Neural cell (in vitro differentiated cells): ENCODE data around the gene FBXO42. TPM values are rescaled to one million over a fixed set of nuclear protein-coding genes. Genes with fewer than 3 reads are reported as not detected.

Experiments used
- H2AFZ ChIP-seq: fragments of 200-600, 300-800 bp; sonication (generic), shearing (Covaris generic); 2 replicates; pipeline ENCODE4 v1.6.0; 2014; ENCODE audit warnings: low read depth, mild to moderate bottlenecking, antibody characterized with exemption, low read length, moderate library complexity
- H3F3A ChIP-seq: fragments of 200-600 bp; shearing (Covaris generic); 2 replicates; pipeline ENCODE4 v1.6.1; 2016; ENCODE audit warnings: mild to moderate bottlenecking, moderate library complexity, mixed read lengths, antibody characterized with exemption, low read length; ENCODE audit not compliant: insufficient read depth, poor library complexity, severe bottlenecking
- H3K27ac ChIP-seq: fragments of 200-600, 300-800 bp; sonication (generic), shearing (Covaris generic); 2 replicates; pipeline ENCODE4 v1.5.1; 2014; ENCODE audit warnings: mild to moderate bottlenecking, low read length, moderate library complexity
- H3K27me3 ChIP-seq: fragments of 300-800, 200-600 bp; sonication (generic), shearing (Covaris generic); 2 replicates; pipeline ENCODE4 v1.6.0; 2014; ENCODE audit warnings: mild to moderate bottlenecking, low read depth, low read length, moderate library complexity; ENCODE audit not compliant: insufficient read depth
- H3K36me3 ChIP-seq: fragments of 300-800, 200-600 bp; sonication (generic), shearing (Covaris generic); 2 replicates; pipeline ENCODE4 v1.5.1; 2014; ENCODE audit warnings: mild to moderate bottlenecking, antibody characterized with exemption, low read length, moderate library complexity; ENCODE audit not compliant: insufficient read depth
- H3K4me2 ChIP-seq: fragments of 300-800, 200-600 bp; sonication (generic), shearing (Covaris generic); 2 replicates; pipeline ENCODE4 v1.6.0; 2014; ENCODE audit warnings: mild to moderate bottlenecking, low read length
- H3K4me3 ChIP-seq: fragments of 300-800, 200-600 bp; sonication (generic), shearing (Covaris generic); 2 replicates; pipeline ENCODE4 v1.5.1; 2014; ENCODE audit warnings: mild to moderate bottlenecking, low read length, moderate library complexity
- H3K79me2 ChIP-seq: fragments of 200-600 bp; shearing (Covaris generic); replicated peaks from 2 replicates; pipeline ENCODE4 v1.6.0; 2014; ENCODE audit warnings: mild to moderate bottlenecking, low read length, moderate library complexity; ENCODE audit not compliant: insufficient read depth
- H3K9ac ChIP-seq: fragments of 300-800, 200-600 bp; sonication (generic), shearing (Covaris generic); 2 replicates; pipeline ENCODE4 v1.6.1; 2016; ENCODE audit warnings: mild to moderate bottlenecking, low read length, mixed read lengths
- H3K9me2 ChIP-seq: fragments of 200-600 bp; shearing (Covaris generic); 2 replicates; pipeline ENCODE4 v1.6.1; 2016; ENCODE audit warnings: mild to moderate bottlenecking, low read length, mixed read lengths; ENCODE audit not compliant: insufficient read depth
- H3K9me3 ChIP-seq: fragments of 200-600, 300-800 bp; sonication (generic), shearing (Covaris generic); 2 replicates; pipeline ENCODE4 v1.6.1; 2016; ENCODE audit warnings: mild to moderate bottlenecking, mixed run types, low read length, moderate library complexity, mixed read lengths
- H4K20me1 ChIP-seq: fragments of 200-600 bp; shearing (Covaris generic); 2 replicates; pipeline ENCODE4 v1.6.1; 2016; ENCODE audit warnings: mild to moderate bottlenecking, mixed run types; ENCODE audit not compliant: insufficient read depth
- EP300 ChIP-seq: fragments of 450-650 bp; conservative IDR thresholded peaks from 2 replicates; pipeline ENCODE4 v1.6.1; 2014; ENCODE audit warnings: antibody characterized with exemption, mild to moderate bottlenecking, moderate library complexity; ENCODE audit not compliant: poor library complexity, severe bottlenecking
- EZH2 ChIP-seq: fragments of 200-600, 300-800 bp; shearing (Covaris generic), sonication (generic); IDR thresholded peaks from 2 replicates; pipeline ENCODE4 v1.6.1; 2014; ENCODE audit warnings: antibody characterized with exemption, low read length, borderline replicate concordance, mild to moderate bottlenecking; ENCODE audit not compliant: insufficient read depth, poor library complexity, severe bottlenecking
- MXI1 ChIP-seq: fragments of 450-650 bp; conservative IDR thresholded peaks from 2 replicates; pipeline ENCODE4 v1.6.1; 2014; ENCODE audit warnings: antibody characterized with exemption, mild to moderate bottlenecking; ENCODE audit not compliant: poor library complexity, severe bottlenecking
- POLR2AphosphoS5 ChIP-seq: IDR thresholded peaks from 2 replicates; pipeline ENCODE4 v1.6.1; 2012
- RAD21 ChIP-seq: fragments of 450-650 bp; conservative IDR thresholded peaks from 2 replicates; pipeline ENCODE4 v1.6.1; 2014; ENCODE audit warnings: antibody characterized with exemption, mild to moderate bottlenecking, moderate library complexity
- SMC3 ChIP-seq: fragments of 450-650 bp; conservative IDR thresholded peaks from 2 replicates; pipeline ENCODE4 v1.6.1; 2014; ENCODE audit warnings: antibody characterized with exemption, mild to moderate bottlenecking, moderate library complexity; ENCODE audit not compliant: poor library complexity
- TAF1 ChIP-seq: IDR thresholded peaks from 2 replicates; pipeline ENCODE4 v1.6.1; 2012; ENCODE audit warnings: low read depth
- polyA plus RNA-seq: library from polyadenylated mRNA; depleted of rRNA; stranded (reverse); fragments of >200 nt; gene quantifications from 2 replicates; pipeline ENCODE4 v1.2.3, GENCODE V29; 2014
- TF ChIP-seq, protein P1 (sequence below): fragments of 450-650 bp; IDR thresholded peaks from 2 replicates; pipeline ENCODE4 v1.5.1; 2014; ENCODE audit warnings: antibody characterized with exemption, mild to moderate bottlenecking, moderate library complexity; ENCODE audit not compliant: poor library complexity, severe bottlenecking
- TF ChIP-seq, protein P2 (sequence below): IDR thresholded peaks from 2 replicates; pipeline ENCODE4 v1.6.1; 2012; ENCODE audit warnings: borderline replicate concordance

FBXO42 gene
- polyA plus RNA-seq, 1 donor from 2014 or later, result 30.1 TPM

DNA sequence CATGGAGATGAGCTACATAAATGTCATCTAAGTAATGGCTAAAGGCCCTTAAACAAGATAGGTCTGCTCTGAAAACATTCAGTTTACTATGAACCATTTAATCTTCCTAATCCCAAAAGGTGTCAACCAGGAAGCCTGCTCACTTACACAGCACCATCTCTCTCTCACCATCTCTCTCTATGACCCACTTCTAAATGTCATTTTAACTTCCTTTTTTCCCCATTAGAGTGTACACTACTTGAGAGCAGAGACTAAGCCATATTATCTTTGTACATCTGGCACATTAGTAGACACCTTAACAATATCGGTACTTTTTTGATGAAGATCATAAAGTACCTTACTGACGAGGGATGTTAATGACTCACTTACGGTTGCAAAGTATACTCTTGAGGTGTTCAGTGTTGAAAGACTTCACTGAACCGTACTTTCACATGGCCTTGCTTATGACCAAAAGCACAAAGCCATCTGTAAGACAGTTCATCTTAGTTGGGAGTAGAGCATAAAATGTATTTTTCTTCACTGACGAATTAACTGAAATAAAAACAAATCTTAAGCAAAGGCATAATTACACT, 25.4 kb downstream of the FBXO42 start:
- peaks cover 46% of the 10 kb centered on the region for H3K79me2 ChIP-seq
- TF ChIP-seq TAF1 (no peak), EZH2 (no peak), SMC3 (no peak)
- no peak overlapping the region for H2AFZ ChIP-seq
- H3K36me3 ChIP-seq, result no peaks in the 10 kb centered on the region
- H3K9me2 ChIP-seq, result no peaks in the 10 kb centered on the region
- H3K27me3 ChIP-seq, result no peaks in the 10 kb centered on the region
- no peak overlapping the region for H3K4me2 ChIP-seq
- H3K9ac ChIP-seq, result no peak overlapping the region
- H3K9me3 ChIP-seq, result no peaks in the 10 kb centered on the region
- H3K27ac ChIP-seq, result no peak overlapping the region
- H3F3A ChIP-seq, result no peaks in the 10 kb centered on the region
- H4K20me1 ChIP-seq, result peaks cover 3% of the 10 kb centered on the region
- H3K4me3 ChIP-seq, result no peak overlapping the region

DNA sequence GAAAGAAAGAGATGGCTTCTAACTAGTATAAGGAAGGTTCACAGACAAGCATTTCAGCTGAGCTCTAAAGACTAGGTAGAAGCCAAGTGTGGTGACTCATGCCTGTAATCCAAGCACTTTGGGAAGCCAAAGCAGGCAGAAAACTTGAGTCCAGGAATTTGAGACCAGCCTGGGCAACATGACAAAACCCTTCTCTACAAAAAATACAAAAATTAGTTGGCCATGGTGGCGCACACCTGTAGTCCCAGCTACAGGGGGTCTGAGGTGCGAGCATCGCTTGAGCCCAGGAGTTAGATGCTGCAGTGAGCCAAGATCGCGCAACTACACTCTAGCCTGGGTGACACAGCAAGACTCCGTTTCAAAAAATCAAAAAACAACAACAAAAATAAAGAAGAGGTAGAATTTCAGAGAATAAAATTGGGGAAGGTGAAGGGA, 27.8 kb downstream of the FBXO42 start:
- no peak overlapping the region for H3K27ac ChIP-seq
- no peaks in the 10 kb centered on the region for H3K36me3 ChIP-seq
- H3K9me2 ChIP-seq, result no peaks in the 10 kb centered on the region
- no peak overlapping the region for H3K4me3 ChIP-seq
- no peak overlapping the region for H3K9ac ChIP-seq
- no peak overlapping the region for H2AFZ ChIP-seq
- H3K9me3 ChIP-seq, result no peaks in the 10 kb centered on the region
- H3K79me2 ChIP-seq, result peaks cover 50% of the 10 kb centered on the region
- no peaks in the 10 kb centered on the region for H3F3A ChIP-seq
- peaks cover 3% of the 10 kb centered on the region for H4K20me1 ChIP-seq
- H3K4me2 ChIP-seq, result no peak overlapping the region
- TF ChIP-seq SMC3 (no peak), RAD21 (no peak)
- TF ChIP-seq, protein P1, sequence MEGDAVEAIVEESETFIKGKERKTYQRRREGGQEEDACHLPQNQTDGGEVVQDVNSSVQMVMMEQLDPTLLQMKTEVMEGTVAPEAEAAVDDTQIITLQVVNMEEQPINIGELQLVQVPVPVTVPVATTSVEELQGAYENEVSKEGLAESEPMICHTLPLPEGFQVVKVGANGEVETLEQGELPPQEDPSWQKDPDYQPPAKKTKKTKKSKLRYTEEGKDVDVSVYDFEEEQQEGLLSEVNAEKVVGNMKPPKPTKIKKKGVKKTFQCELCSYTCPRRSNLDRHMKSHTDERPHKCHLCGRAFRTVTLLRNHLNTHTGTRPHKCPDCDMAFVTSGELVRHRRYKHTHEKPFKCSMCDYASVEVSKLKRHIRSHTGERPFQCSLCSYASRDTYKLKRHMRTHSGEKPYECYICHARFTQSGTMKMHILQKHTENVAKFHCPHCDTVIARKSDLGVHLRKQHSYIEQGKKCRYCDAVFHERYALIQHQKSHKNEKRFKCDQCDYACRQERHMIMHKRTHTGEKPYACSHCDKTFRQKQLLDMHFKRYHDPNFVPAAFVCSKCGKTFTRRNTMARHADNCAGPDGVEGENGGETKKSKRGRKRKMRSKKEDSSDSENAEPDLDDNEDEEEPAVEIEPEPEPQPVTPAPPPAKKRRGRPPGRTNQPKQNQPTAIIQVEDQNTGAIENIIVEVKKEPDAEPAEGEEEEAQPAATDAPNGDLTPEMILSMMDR, result no peak
- TF ChIP-seq, protein P2, sequence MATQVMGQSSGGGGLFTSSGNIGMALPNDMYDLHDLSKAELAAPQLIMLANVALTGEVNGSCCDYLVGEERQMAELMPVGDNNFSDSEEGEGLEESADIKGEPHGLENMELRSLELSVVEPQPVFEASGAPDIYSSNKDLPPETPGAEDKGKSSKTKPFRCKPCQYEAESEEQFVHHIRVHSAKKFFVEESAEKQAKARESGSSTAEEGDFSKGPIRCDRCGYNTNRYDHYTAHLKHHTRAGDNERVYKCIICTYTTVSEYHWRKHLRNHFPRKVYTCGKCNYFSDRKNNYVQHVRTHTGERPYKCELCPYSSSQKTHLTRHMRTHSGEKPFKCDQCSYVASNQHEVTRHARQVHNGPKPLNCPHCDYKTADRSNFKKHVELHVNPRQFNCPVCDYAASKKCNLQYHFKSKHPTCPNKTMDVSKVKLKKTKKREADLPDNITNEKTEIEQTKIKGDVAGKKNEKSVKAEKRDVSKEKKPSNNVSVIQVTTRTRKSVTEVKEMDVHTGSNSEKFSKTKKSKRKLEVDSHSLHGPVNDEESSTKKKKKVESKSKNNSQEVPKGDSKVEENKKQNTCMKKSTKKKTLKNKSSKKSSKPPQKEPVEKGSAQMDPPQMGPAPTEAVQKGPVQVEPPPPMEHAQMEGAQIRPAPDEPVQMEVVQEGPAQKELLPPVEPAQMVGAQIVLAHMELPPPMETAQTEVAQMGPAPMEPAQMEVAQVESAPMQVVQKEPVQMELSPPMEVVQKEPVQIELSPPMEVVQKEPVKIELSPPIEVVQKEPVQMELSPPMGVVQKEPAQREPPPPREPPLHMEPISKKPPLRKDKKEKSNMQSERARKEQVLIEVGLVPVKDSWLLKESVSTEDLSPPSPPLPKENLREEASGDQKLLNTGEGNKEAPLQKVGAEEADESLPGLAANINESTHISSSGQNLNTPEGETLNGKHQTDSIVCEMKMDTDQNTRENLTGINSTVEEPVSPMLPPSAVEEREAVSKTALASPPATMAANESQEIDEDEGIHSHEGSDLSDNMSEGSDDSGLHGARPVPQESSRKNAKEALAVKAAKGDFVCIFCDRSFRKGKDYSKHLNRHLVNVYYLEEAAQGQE, result no peak
- H3K27me3 ChIP-seq, result no peaks in the 10 kb centered on the region

DNA sequence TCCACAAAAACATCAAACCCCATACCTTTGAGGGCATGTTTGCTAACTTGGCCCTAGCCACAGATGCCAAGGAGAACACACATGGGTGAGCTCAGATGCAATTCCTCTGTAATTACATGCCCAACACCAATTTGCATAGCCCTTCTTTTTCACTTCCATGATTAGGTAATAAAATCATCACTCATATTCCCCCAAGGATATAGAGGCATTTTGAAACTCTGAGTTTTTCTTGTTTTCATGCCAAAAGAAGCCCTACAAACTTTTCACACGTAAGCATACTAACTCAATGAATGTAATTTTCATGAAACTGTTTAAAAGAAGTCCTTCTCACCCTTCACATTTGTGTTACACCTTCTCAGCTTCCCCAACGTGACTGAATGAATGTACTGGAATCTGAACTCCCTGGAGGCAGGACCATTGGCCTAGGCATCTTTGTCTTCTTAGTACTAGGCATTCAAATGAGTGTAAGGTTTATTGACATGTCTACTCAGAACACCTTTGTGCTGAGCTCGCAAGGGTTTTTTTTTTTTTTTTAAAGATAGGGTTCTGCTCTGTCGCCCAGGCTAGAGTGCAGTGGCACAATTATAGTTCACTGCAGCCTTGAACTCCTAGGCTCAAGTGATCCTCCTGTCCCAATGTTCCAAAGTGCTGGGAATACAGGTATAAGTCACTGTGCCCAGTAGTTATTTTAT, 31.0 kb downstream of the FBXO42 start:
- Histone ChIP-seq H3K9ac (no peak overlapping the region), H3K79me2 (peaks cover 56% of the 10 kb centered on the region)

More for the DNA sequence above, 31.0 kb downstream of the FBXO42 start:
- no peaks in the 10 kb centered on the region for H3K9me3 ChIP-seq
- H3K4me2 ChIP-seq, result no peak overlapping the region
- no peaks in the 10 kb centered on the region for H3F3A ChIP-seq
- TF ChIP-seq SMC3, result no peak
- no peak for TF ChIP-seq RAD21
- TF ChIP-seq TAF1, result no peak
- TF ChIP-seq, protein P1, result no peak
- TF ChIP-seq POLR2AphosphoS5, result no peak
- TF ChIP-seq, protein P2, result no peak
- no peak for TF ChIP-seq EZH2
- no peak for TF ChIP-seq MXI1
- no peak for TF ChIP-seq EP300
- H3K27ac ChIP-seq, result no peak overlapping the region
- H3K9me2 ChIP-seq, result no peaks in the 10 kb centered on the region
- H2AFZ ChIP-seq, result no peak overlapping the region
- H3K27me3 ChIP-seq, result no peaks in the 10 kb centered on the region
- no peaks in the 10 kb centered on the region for H4K20me1 ChIP-seq
- H3K36me3 ChIP-seq, result no peaks in the 10 kb centered on the region
- H3K4me3 ChIP-seq, result no peak overlapping the region
